GM04503 (cell line): ENCODE measurements around the gene RRM2.

Experiments
- DNase-seq: peaks from one replicate; pipeline ENCODE4 v3.0.0-alpha.2; 2012; ENCODE audit warnings: low read depth

The RRM2 gene

GRCh38 chr2:10122500-10123280 is at the start of gene RRM2:
RRM2 (plus strand) TSS chr2:10122739; CDS start chr2:10122799, 60 bp downstream.
- peak; percentile 42 for DNase-seq

GRCh38 chr2:10073706-10074105 is 48.8 kb upstream of the RRM2 start:
- DNase-seq: no peak

- DNase-seq: no peak
Measured at GRCh38 chr2:10075101-10075500, 47.4 kb upstream of the RRM2 start.

GRCh38 chr2:10075571-10076209 is 46.8 kb upstream of the RRM2 start:
- DNase-seq: no peak

GRCh38 chr2:10076511-10076910 is 46.0 kb upstream of the RRM2 start:
- no peak for DNase-seq

- DNase-seq: no peak
Measured at GRCh38 chr2:10076988-10077527, 45.5 kb upstream of the RRM2 start.

GRCh38 chr2:10078001-10078400 is 44.5 kb upstream of the RRM2 start:
- DNase-seq: no peak

- no peak for DNase-seq
Measured at GRCh38 chr2:10078704-10079265, 43.8 kb upstream of the RRM2 start.

GRCh38 chr2:10079266-10079869 is 43.2 kb upstream of the RRM2 start:
- peak; percentile 61 for DNase-seq

- DNase-seq: no peak
Measured at GRCh38 chr2:10079870-10080535, 42.5 kb upstream of the RRM2 start, which contains the start of gene CYS1. CYS1 (minus strand) TSS chr2:10080411; CDS start chr2:10080223, 188 bp downstream.

- DNase-seq: no peak
Measured at GRCh38 chr2:10080536-10081304, 41.8 kb upstream of the RRM2 start.

- peak; percentile 13 for DNase-seq
Measured at GRCh38 chr2:10083046-10083445, 39.5 kb upstream of the RRM2 start.

GRCh38 chr2:10083692-10084211 is 38.8 kb upstream of the RRM2 start:
- no peak for DNase-seq

GRCh38 chr2:10084223-10084865 is 38.2 kb upstream of the RRM2 start:
- no peak for DNase-seq

GRCh38 chr2:10085043-10085667 is 37.4 kb upstream of the RRM2 start:
- no peak for DNase-seq

- DNase-seq: no peak
Measured at GRCh38 chr2:10085668-10086059, 36.9 kb upstream of the RRM2 start.

- no peak for DNase-seq
Measured at GRCh38 chr2:10086950-10087349, 35.6 kb upstream of the RRM2 start.

GRCh38 chr2:10087360-10087759 is 35.2 kb upstream of the RRM2 start:
- DNase-seq: no peak

- no peak for DNase-seq
Measured at GRCh38 chr2:10089565-10090190, 32.9 kb upstream of the RRM2 start.
